HL-60 (cell line): ENCODE results near the gene PEX6.

ENCODE experiments used
- CTCF ChIP-seq: IDR thresholded peaks from one replicate; pipeline ENCODE4 v1.5.1; 2011; ENCODE audit warnings: low read length, control low read depth, inconsistent platforms; ENCODE audit not compliant: insufficient read depth
- GABPA ChIP-seq: IDR thresholded peaks from 2 replicates; pipeline ENCODE4 v1.6.1; 2012; ENCODE audit warnings: low read depth
- POLR2AphosphoS5 ChIP-seq: IDR thresholded peaks from 2 replicates; pipeline ENCODE4 v1.6.1; 2012; ENCODE audit warnings: low read depth
- REST ChIP-seq: IDR thresholded peaks from 2 replicates; pipeline ENCODE4 v1.6.1; 2012; ENCODE audit warnings: low read depth; ENCODE audit not compliant: insufficient replicate concordance
- SPI1 ChIP-seq: IDR thresholded peaks from 2 replicates; pipeline ENCODE4 v1.6.1; 2012; ENCODE audit warnings: low read depth, mild to moderate bottlenecking, borderline replicate concordance

- no peak for TF ChIP-seq CTCF
- TF ChIP-seq POLR2AphosphoS5 = no peak
- TF ChIP-seq REST = no peak
- TF ChIP-seq GABPA = no peak
- no peak for TF ChIP-seq SPI1
These were observed 47.4 kb upstream of the PEX6 start for GRCh38 chr6:43026365-43026764.
